ENCODE measurements around the gene HOXB9.

Gene HOXB9

GRCh38 chr17:48587276-48588073, 38.7 kb downstream of the HOXB9 start:
- no peak for DNase-seq (ENCODE audit: low read depth, low spot score)

GRCh38 chr17:48586355-48587258, 39.6 kb downstream of the HOXB9 start:
- DNase-seq (ENCODE audit: low read depth, low spot score): no peak

- no peak for DNase-seq (ENCODE audit: low read depth, low spot score)
These were observed 41.9 kb downstream of the HOXB9 start for GRCh38 chr17:48584223-48584741.

- no peak for DNase-seq (ENCODE audit: low read depth, low spot score)
These were observed 42.4 kb downstream of the HOXB9 start for GRCh38 chr17:48583708-48584222.

- no peak for DNase-seq (ENCODE audit: low read depth, low spot score)
These were observed 43.4 kb downstream of the HOXB9 start for GRCh38 chr17:48582750-48583069.

- DNase-seq (ENCODE audit: low read depth, low spot score): no peak
These were observed 46.2 kb downstream of the HOXB9 start for GRCh38 chr17:48579760-48580554.

- DNase-seq (ENCODE audit: low read depth, low spot score): no peak
These were observed 46.7 kb downstream of the HOXB9 start for GRCh38 chr17:48579471-48579759.

- no peak for DNase-seq (ENCODE audit: low read depth, low spot score)
These were observed 47.3 kb downstream of the HOXB9 start for GRCh38 chr17:48578616-48579470.

- DNase-seq (ENCODE audit: low read depth, low spot score): peak; percentile 79
These were observed 48.1 kb downstream of the HOXB9 start, which contains the start of gene HOXB4 for GRCh38 chr17:48577946-48578615. Gene HOXB4 (minus strand): TSS chr17:48578350. CDS start chr17:48578319, 31 bp downstream.

GRCh38 chr17:48577330-48577945, 48.7 kb downstream of the HOXB9 start:
- DNase-seq (ENCODE audit: low read depth, low spot score): no peak

GRCh38 chr17:48576479-48577309, 49.5 kb downstream of the HOXB9 start:
- DNase-seq (ENCODE audit: low read depth, low spot score): peak; percentile 88

GRCh38 chr17:48575673-48576478, 50.3 kb downstream of the HOXB9 start:
- no peak for DNase-seq (ENCODE audit: low read depth, low spot score)

- no peak for DNase-seq (ENCODE audit: low read depth, low spot score)
These were observed 51.0 kb downstream of the HOXB9 start for GRCh38 chr17:48575066-48575582.

GRCh38 chr17:48574505-48575065, 51.6 kb downstream of the HOXB9 start:
- DNase-seq (ENCODE audit: low read depth, low spot score): no peak

- no peak for DNase-seq (ENCODE audit: low read depth, low spot score)
These were observed 54.2 kb downstream of the HOXB9 start for GRCh38 chr17:48571826-48572417.
